HEK293T (cell line): ENCODE measurements around the gene EHHADH.

Experiments used
- BHLHE40 ChIP-seq: fragments of 450-650 bp; IDR thresholded peaks from 2 replicates; pipeline ENCODE4 v1.6.1; 2016; ENCODE audit warnings: mild to moderate bottlenecking, moderate library complexity, borderline replicate concordance
- FOXA1 ChIP-seq: fragments of 450-650 bp; IDR thresholded peaks from 2 replicates; pipeline ENCODE4 v1.6.1; 2016; ENCODE audit warnings: mild to moderate bottlenecking
- FOXK2 ChIP-seq: fragments of 450-650 bp; IDR thresholded peaks from 2 replicates; pipeline ENCODE4 v1.6.1; 2016; ENCODE audit warnings: mild to moderate bottlenecking
- ZNF384 ChIP-seq: fragments of 450-650 bp; IDR thresholded peaks from 2 replicates; pipeline ENCODE4 v1.6.1; 2016

DNA sequence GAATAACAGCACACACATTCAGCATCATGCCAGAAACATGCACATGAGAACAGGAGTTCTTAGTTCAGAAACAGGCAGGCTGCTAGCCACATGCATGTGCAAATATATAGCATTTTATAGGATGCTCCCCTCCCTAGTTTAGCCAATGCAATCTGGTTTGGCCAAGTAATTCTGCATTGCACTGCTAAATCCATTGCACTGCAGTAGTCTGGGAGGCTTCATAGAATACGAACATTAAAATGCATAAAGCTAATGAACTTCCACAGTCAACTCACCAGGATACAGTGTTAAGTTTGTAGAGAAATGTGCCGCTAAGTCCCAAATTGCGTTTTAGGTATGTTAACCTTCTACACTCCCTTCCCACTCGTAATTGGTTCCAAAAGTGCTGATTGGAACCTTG is 41.8 kb downstream of the EHHADH start:
- TF ChIP-seq ZNF384, result no peak
- no peak for TF ChIP-seq FOXK2
- no peak for TF ChIP-seq FOXA1
- TF ChIP-seq BHLHE40, result no peak
